BE2C (cell line): ENCODE measurements around the gene ARID3A.

Experiments used
- DNase-seq: peaks from one replicate; pipeline ENCODE4 v3.0.0-alpha.2; 2020
- H3K27me3 ChIP-seq: fragments of 250-450 bp; sonication (Bioruptor Pico); 2 replicates; pipeline ENCODE4 v1.5.1; 2020; ENCODE audit warnings: mild to moderate bottlenecking
- H3K36me3 ChIP-seq: fragments of 250-450 bp; sonication (Bioruptor Pico); 2 replicates; pipeline ENCODE4 v1.5.1; 2020; ENCODE audit warnings: mild to moderate bottlenecking
- H3K4me1 ChIP-seq: fragments of 250-450 bp; sonication (Bioruptor Pico); 2 replicates; pipeline ENCODE4 v1.5.1; 2020
- H3K4me3 ChIP-seq: 2 replicates; pipeline ENCODE4 v1.5.1; 2011; ENCODE audit warnings: low read depth, low read length
- H3K9me3 ChIP-seq: fragments of 250-450 bp; sonication (Bioruptor Pico); 2 replicates; pipeline ENCODE4 v1.5.1; 2020
- TF ChIP-seq, protein P1 (sequence below): IDR thresholded peaks from 2 replicates; pipeline ENCODE4 v1.5.1; 2012; ENCODE audit warnings: mild to moderate bottlenecking, low read depth, low read length

ARID3A gene

DNA sequence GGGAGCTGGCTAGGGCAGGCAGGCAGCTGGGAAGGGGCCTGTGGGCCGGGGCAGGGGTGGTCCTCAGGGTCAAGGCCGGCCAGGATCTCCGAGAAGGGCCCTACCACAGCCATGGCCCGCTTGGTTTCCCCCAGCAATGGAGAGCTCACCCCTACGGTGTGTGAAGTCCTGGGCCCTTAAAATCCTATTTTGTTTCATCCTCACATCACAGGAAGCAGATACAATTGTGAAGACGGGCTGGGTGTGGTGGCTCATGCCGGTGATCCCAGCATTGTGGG, 23.8 kb upstream of the ARID3A start:
- no peak for DNase-seq
- H3K36me3 ChIP-seq: no peaks in the 10 kb centered on the region
- no peak overlapping the region for H3K4me3 ChIP-seq
- no peaks in the 10 kb centered on the region for H3K9me3 ChIP-seq
- TF ChIP-seq, protein P1, sequence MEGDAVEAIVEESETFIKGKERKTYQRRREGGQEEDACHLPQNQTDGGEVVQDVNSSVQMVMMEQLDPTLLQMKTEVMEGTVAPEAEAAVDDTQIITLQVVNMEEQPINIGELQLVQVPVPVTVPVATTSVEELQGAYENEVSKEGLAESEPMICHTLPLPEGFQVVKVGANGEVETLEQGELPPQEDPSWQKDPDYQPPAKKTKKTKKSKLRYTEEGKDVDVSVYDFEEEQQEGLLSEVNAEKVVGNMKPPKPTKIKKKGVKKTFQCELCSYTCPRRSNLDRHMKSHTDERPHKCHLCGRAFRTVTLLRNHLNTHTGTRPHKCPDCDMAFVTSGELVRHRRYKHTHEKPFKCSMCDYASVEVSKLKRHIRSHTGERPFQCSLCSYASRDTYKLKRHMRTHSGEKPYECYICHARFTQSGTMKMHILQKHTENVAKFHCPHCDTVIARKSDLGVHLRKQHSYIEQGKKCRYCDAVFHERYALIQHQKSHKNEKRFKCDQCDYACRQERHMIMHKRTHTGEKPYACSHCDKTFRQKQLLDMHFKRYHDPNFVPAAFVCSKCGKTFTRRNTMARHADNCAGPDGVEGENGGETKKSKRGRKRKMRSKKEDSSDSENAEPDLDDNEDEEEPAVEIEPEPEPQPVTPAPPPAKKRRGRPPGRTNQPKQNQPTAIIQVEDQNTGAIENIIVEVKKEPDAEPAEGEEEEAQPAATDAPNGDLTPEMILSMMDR: no peak
- no peaks in the 10 kb centered on the region for H3K4me1 ChIP-seq
- no peaks in the 10 kb centered on the region for H3K27me3 ChIP-seq

DNA sequence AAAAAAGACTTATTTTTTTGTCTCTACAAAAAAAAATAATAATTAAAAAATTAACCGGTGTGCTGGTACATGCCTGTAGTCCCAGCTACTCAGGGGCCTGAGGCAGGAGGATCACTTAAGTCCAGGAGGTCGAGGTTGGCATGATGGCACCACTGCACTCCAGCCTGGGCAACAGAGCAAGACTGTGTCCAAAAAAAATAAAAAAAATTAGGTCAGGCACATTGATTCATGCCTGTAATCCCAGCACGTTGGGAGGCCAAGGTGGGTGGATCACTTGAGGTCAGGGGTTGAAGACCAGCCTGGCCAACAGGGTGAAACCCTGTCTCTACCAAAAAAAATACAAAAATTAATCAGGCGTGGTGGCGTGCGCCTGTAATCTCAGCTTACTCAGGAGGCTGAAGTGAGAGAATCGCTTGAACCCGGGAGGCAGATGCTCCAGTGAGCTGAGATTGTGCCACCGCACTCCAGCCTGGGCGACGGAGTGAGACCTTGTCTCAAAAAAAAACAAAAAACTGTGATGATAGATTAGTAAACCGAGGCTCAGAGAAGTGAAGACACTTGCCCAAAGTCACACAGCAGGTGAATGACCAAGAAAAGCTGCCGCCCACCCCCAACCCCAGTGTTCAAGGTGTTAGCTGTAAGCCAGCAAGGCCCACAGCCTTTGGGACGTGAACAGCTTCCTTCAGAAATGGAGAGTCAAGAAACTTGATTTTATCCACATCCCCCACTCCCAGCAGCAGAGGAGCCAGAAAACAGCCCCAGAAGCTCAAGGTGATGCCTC, 23.2 kb upstream of the ARID3A start:
- no peak overlapping the region for H3K4me3 ChIP-seq
- no peaks in the 10 kb centered on the region for H3K36me3 ChIP-seq
- DNase-seq: no peak
- TF ChIP-seq, protein P1: no peak
- no peaks in the 10 kb centered on the region for H3K4me1 ChIP-seq
- H3K27me3 ChIP-seq: no peaks in the 10 kb centered on the region
- no peaks in the 10 kb centered on the region for H3K9me3 ChIP-seq

DNA sequence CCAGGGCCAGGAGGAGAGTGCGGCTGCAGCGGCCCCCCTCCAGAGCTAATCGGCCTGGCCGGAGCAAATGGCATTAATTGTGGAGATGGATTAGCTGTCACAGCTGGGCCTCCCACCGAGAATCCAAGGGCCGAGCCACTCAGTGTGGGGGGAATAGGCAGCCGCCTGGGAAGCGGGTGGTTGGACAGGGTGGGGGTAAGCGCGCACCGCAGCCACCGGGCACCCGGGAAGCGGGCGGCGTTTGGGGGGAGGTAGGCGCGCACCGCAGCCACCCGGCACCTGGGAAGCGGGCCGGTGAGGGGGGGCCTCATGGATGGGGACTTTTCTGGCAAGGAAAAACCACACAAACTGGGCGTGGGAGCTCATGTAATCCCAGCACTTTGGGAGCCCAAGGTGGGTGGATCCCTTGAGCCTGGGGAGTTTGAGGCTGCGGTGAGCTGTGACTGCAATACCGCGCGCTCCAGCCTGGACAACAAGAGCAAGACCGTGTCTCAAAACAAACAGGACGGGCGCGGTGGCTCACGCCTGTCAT, 22.5 kb upstream of the ARID3A start:
- Histone ChIP-seq H3K9me3 (no peaks in the 10 kb centered on the region), H3K4me1 (no peaks in the 10 kb centered on the region), H3K27me3 (no peaks in the 10 kb centered on the region), H3K4me3 (no peak overlapping the region), H3K36me3 (no peaks in the 10 kb centered on the region)
- DNase-seq: no peak
- TF ChIP-seq, protein P1: no peak

DNA sequence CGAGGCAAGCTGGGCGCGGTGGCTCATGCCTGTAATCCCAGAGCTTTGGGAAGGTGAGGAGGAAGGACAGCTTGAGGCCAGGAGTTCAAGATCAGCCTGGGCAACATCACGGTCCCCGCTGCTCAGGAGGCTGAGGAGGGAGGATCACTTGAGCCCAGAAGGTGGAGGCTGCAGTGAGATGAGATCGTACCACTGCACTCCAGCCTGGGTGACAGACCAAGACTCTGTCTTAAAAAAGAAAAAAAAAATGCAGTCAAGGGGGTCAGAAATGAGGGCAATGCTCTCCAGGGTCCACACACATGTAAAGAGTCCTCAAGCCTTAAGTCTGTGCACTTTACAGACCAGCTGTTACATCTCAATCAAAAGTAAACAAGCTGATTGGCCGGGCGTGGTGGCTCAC, 21.3 kb upstream of the ARID3A start:
- Histone ChIP-seq H3K9me3 (no peaks in the 10 kb centered on the region), H3K27me3 (no peaks in the 10 kb centered on the region), H3K4me1 (no peaks in the 10 kb centered on the region), H3K4me3 (no peak overlapping the region), H3K36me3 (no peaks in the 10 kb centered on the region)
- no peak for DNase-seq
- TF ChIP-seq, protein P1: no peak

DNA sequence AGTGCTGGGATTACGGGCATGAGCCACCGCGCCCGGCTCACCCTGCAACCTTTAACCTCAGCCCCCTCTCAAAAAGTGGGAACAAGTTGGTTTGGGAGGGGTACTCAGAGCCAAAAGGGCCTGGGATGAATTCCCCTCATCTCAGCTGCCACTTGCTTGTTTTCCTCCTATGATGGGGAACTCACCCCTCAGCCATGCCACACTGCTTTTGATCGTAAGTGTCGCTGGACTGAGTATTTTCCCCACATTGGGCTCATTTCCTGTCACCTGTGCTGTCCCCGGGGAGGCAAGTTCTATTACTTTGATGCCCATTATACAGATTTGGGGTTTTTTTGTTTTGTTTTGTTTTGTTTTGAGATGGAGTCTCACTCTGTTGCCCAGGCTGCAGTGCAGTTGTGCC, 19.4 kb upstream of the ARID3A start:
- H3K36me3 ChIP-seq: no peaks in the 10 kb centered on the region
- no peaks in the 10 kb centered on the region for H3K4me1 ChIP-seq
- no peaks in the 10 kb centered on the region for H3K27me3 ChIP-seq
- no peaks in the 10 kb centered on the region for H3K9me3 ChIP-seq
- DNase-seq: no peak
- no peak overlapping the region for H3K4me3 ChIP-seq
- TF ChIP-seq, protein P1: no peak

DNA sequence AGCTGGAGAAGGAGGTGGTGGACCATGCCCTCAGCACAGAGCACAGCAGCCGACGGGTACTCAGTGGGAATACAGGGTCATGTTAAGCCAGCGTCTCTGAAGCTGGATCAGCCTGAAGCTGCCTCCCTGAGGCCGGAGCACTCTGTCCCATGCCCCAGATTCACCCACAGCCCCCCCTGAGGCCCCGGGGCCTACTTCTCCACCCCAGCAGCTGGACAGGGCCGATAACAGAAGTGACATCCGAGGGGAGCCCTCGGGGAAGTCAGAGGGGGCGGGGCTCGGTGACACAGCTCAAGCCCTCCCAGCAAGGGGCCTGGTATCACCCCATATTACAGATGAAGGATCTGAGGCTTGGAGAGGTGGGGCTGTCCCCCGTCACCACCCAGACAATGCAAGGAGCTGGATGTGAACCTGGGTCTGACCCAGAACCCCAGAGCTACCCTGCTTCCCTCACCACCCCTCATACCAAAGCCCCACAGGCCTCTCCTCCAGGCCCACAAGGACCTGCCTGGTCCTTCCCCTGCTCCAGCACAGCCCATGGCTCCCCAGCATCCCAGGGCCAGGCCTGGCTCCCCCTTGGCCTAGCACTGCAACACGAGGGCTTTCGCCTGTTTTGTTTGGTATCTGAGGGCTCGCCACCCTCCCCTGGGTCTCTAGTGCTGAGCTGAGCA, 18.5 kb upstream of the ARID3A start:
- Histone ChIP-seq H3K4me3 (no peak overlapping the region), H3K27me3 (no peaks in the 10 kb centered on the region), H3K36me3 (no peaks in the 10 kb centered on the region), H3K4me1 (no peaks in the 10 kb centered on the region), H3K9me3 (no peaks in the 10 kb centered on the region)
- TF ChIP-seq, protein P1: no peak
- no peak for DNase-seq
